Activated B cell treated with CpG ODN at 0.5 μM for 24 hours (primary cell): ENCODE data around the gene NSG2. TPM values are rescaled to one million over a fixed set of nuclear protein-coding genes. Genes with fewer than 3 reads are reported as not detected.
"Not testable (repeated sequence)": the region's sequence is repeated elsewhere in the genome, so short reads cannot be mapped to it uniquely, and the experiment has no call there.

Source experiments
- ATAC-seq: fragments of 200-7000 bp; cut with Tn5 transposase; one replicate; pipeline ENCODE4 v1.10.0; 2021; ENCODE audit warnings: low read depth, mild to moderate bottlenecking, moderate library complexity
- CTCF ChIA-PET: fragments of 350-600 bp; sonication (Branson Sonifier 250); formaldehyde crosslinking; loops from one replicate; lab custom pipeline; 2021; ENCODE audit warnings: antibody characterized with exemption; lab: Charles Lee
- POLR2A ChIA-PET: fragments of 350-600 bp; sonication (Branson Sonifier 250); formaldehyde crosslinking; loops from one replicate; lab custom pipeline; 2021; ENCODE audit warnings: antibody characterized with exemption; lab: Charles Lee
- DNase-seq: peaks from one replicate; pipeline ENCODE4 v3.0.0; 2022
- H3K27ac Mint-ChIP-seq: one replicate; pipeline ENCODE4 v1.8.0; 2020; ENCODE audit warnings: mixed read lengths
- H3K27me3 Mint-ChIP-seq: one replicate; pipeline ENCODE4 v1.8.0; 2021; ENCODE audit warnings: mixed read lengths
- H3K36me3 Mint-ChIP-seq: one replicate; pipeline ENCODE4 v1.8.0; 2021; ENCODE audit warnings: low read depth, mixed read lengths
- H3K4me1 Mint-ChIP-seq: one replicate; pipeline ENCODE4 v1.8.0; 2021; ENCODE audit warnings: mixed read lengths
- H3K4me3 Mint-ChIP-seq: one replicate; pipeline ENCODE4 v1.8.0; 2020; ENCODE audit warnings: mild to moderate bottlenecking, mixed read lengths
- H3K9me3 Mint-ChIP-seq: one replicate; pipeline ENCODE4 v1.8.0; 2020; ENCODE audit warnings: mixed read lengths
- CTCF ChIP-seq: fragments of 200-600 bp; IDR thresholded peaks from one replicate; pipeline ENCODE4 v1.8.0; 2022; ENCODE audit warnings: antibody characterized with exemption, mild to moderate bottlenecking
- intact Hi-C: fragments of 100-400 bp; cut with micrococcal nuclease; formaldehyde crosslinking; loops from one replicate; pipeline ENCODE4 v1.15.1; 2024
- total RNA-seq: library from RNA; stranded (reverse); gene quantifications from 2 replicates; pipeline ENCODE4 v1.2.3, GENCODE V29; 2022

NSG2 gene
- total RNA-seq, 1 donor from 2014 or later = not detected

- H3K27ac Mint-ChIP-seq = no peak overlapping the region
- H3K9me3 Mint-ChIP-seq = no peaks in the 10 kb centered on the region
- ChIA-PET POLR2A (no interaction called here), CTCF (no interaction called here)
- H3K36me3 Mint-ChIP-seq = no peaks in the 10 kb centered on the region
- DNase-seq (no peak), ATAC-seq (no peak)
- H3K4me3 Mint-ChIP-seq = no peak overlapping the region
- peaks cover 10% of the 10 kb centered on the region for H3K27me3 Mint-ChIP-seq
- intact Hi-C loops = no loop called here
- TF ChIP-seq CTCF = no peak
- H3K4me1 Mint-ChIP-seq = no peaks in the 10 kb centered on the region
Observed at GRCh38 chr5:174008922-174009321, 36.6 kb upstream of the NSG2 start.

GRCh38 chr5:174010365-174010764 is 35.1 kb upstream of the NSG2 start:
- intact Hi-C loops = no loop called here
- H3K9me3 Mint-ChIP-seq = no peaks in the 10 kb centered on the region
- no peak for ATAC-seq
- H3K4me1 Mint-ChIP-seq = no peaks in the 10 kb centered on the region
- peaks cover 9% of the 10 kb centered on the region for H3K27me3 Mint-ChIP-seq
- no peak for TF ChIP-seq CTCF
- ChIA-PET POLR2A (interaction anchor here (0.9 kb wide), 1 partner anchor 13 kb away, joined by 6 read pairs; no protein-coding TSS in a partner anchor), CTCF (no interaction called here)
- DNase-seq = no peak
- no peak overlapping the region for H3K27ac Mint-ChIP-seq
- H3K4me3 Mint-ChIP-seq = no peak overlapping the region
- no peaks in the 10 kb centered on the region for H3K36me3 Mint-ChIP-seq

- ChIA-PET POLR2A (no interaction called here), CTCF (no interaction called here)
- Mint-ChIP-seq H3K4me3 (no peak overlapping the region), H3K27ac (no peak overlapping the region), H3K4me1 (no peaks in the 10 kb centered on the region), H3K27me3 (peaks cover 9% of the 10 kb centered on the region), H3K36me3 (no peaks in the 10 kb centered on the region), H3K9me3 (no peaks in the 10 kb centered on the region)
- no peak for TF ChIP-seq CTCF
- intact Hi-C loops = no loop called here
- DNase-seq = no peak
- no peak for ATAC-seq
Observed at GRCh38 chr5:174011441-174011840, 34.1 kb upstream of the NSG2 start.

- intact Hi-C loops, H3K4me1 Mint-ChIP-seq, H3K27ac Mint-ChIP-seq: not testable (repeated sequence)
Observed at GRCh38 chr5:174020069-174020927, 25.2 kb upstream of the NSG2 start.

GRCh38 chr5:174020928-174021304 is 24.6 kb upstream of the NSG2 start:
- Mint-ChIP-seq H3K4me1 (no peaks in the 10 kb centered on the region), H3K4me3 (no peak overlapping the region), H3K9me3 (peaks cover 3% of the 10 kb centered on the region), H3K27ac (no peak overlapping the region), H3K36me3 (no peaks in the 10 kb centered on the region), H3K27me3 (peaks cover 28% of the 10 kb centered on the region)
- intact Hi-C loops = no loop called here
- ATAC-seq = no peak
- CTCF ChIA-PET = no interaction called here
- no peak for TF ChIP-seq CTCF
- POLR2A ChIA-PET = no interaction called here
- DNase-seq = no peak

More at GRCh38 chr5:174020069-174020927, 25.2 kb upstream of the NSG2 start:
- peaks cover 24% of the 10 kb centered on the region for H3K27me3 Mint-ChIP-seq
- H3K9me3 Mint-ChIP-seq, CTCF ChIA-PET, H3K36me3 Mint-ChIP-seq, POLR2A ChIA-PET, ATAC-seq, H3K4me3 Mint-ChIP-seq, DNase-seq: not testable (repeated sequence)
